ENCODE results near the gene MRTFB.
A peak's percentile ranks its signal among the peaks of the same experiment; 100 is the strongest.

Gene MRTFB

DNA sequence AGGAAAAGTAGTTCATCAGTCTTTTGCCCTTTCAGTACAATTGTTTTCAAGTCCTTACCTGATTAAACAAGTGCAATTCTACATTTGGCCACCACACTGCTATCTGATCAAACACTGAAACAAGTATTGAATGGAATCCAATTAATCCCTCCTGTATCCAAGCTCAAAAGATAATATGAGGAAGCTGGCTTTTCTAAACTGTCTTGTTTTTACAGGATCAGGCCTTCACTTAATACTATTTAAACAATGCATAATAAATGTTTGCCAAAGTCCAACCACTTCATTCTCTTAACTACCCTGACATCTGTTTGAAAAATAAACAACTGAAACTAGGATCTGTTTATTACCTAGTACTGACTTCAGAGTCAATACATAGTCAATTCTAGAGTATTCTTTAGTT, 131.6 kb downstream of the MRTFB start:
- peak; percentile 62 for TF ChIP-seq CTCF (conservative IDR thresholded peaks at IDR 0.05)
- peak overlapping the region; percentile 69 for H3K27ac ChIP-seq

GRCh38 chr16:14203166-14203565, 132.0 kb downstream of the MRTFB start:
- peak overlapping the region; percentile 69 for H3K27ac ChIP-seq

GRCh38 chr16:14205666-14206065, 134.5 kb downstream of the MRTFB start:
- no peak for TF ChIP-seq CTCF (conservative IDR thresholded peaks at IDR 0.05)
- H3K27ac ChIP-seq, result no peak overlapping the region

More at GRCh38 chr16:14203166-14203565, 132.0 kb downstream of the MRTFB start:
- no peak for TF ChIP-seq CTCF (conservative IDR thresholded peaks at IDR 0.05)

- no peak overlapping the region for H3K27ac ChIP-seq
- TF ChIP-seq CTCF (conservative IDR thresholded peaks at IDR 0.05), result no peak
These were observed 140.9 kb downstream of the MRTFB start for GRCh38 chr16:14211856-14212543.

- TF ChIP-seq CTCF (conservative IDR thresholded peaks at IDR 0.05), result no peak
These were observed 144.8 kb downstream of the MRTFB start for GRCh38 chr16:14215941-14216340.

GRCh38 chr16:14219983-14220382, 148.9 kb downstream of the MRTFB start:
- no peak for TF ChIP-seq CTCF (conservative IDR thresholded peaks at IDR 0.05)
- no peak overlapping the region for H3K27ac ChIP-seq

More at GRCh38 chr16:14215941-14216340, 144.8 kb downstream of the MRTFB start:
- no peak overlapping the region for H3K27ac ChIP-seq

DNA sequence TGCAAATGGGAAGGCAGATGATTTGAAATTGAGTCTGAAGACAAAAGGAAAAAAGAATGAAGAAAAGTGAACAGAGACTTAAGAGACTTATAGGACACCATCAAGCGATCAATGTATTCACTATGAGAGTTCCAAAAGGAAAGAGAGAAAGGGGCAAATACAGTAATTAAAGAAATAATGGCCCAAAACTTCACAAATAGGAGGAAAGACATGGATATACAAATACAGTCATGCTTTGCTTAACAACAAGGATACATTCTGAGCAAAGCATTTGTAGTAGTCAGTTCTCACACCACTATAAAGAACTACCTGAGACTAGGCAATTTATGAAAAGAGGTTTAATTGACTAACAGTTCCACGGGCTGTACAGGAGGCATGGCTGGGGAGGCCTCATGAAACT, 152.5 kb downstream of the MRTFB start:
- H3K27ac ChIP-seq, result no peak overlapping the region
- no peak for TF ChIP-seq CTCF (conservative IDR thresholded peaks at IDR 0.05)

Data from VCaP (cell line).